ENCODE measurements around the gene SYNGR2.
"Not testable (repeated sequence)": the region's sequence is repeated elsewhere in the genome, so short reads cannot be mapped to it uniquely, and the experiment has no call there.

Gene SYNGR2

DNA sequence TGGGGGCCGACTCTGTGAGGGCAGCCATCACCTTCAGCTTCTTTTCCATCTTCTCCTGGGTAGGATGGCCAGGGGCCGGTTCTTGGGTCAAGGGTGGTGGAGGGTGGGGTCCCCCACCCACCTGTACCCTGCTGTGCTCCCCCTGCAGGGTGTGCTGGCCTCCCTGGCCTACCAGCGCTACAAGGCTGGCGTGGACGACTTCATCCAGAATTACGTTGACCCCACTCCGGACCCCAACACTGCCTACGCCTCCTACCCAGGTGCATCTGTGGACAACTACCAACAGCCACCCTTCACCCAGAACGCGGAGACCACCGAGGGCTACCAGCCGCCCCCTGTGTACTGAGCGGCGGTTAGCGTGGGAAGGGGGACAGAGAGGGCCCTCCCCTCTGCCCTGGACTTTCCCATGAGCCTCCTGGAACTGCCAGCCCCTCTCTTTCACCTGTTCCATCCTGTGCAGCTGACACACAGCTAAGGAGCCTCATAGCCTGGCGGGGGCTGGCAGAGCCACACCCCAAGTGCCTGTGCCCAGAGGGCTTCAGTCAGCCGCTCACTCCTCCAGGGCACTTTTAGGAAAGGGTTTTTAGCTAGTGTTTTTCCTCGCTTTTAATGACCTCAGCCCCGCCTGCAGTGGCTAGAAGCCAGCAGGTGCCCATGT lies 3.3 kb downstream of the SYNGR2 start:
- not testable (repeated sequence) for H3K9me3 Mint-ChIP-seq, H3K27me3 Mint-ChIP-seq
- peak overlapping the region; percentile 36 for H3K27ac Mint-ChIP-seq
- H3K36me3 Mint-ChIP-seq (ENCODE audit: low read depth): peaks cover 41% of the 10 kb centered on the region
- H3K4me3 Mint-ChIP-seq: peak overlapping the region; percentile 57
- H3K4me1 Mint-ChIP-seq (ENCODE audit: low read depth): peaks cover 59% of the 10 kb centered on the region

DNA sequence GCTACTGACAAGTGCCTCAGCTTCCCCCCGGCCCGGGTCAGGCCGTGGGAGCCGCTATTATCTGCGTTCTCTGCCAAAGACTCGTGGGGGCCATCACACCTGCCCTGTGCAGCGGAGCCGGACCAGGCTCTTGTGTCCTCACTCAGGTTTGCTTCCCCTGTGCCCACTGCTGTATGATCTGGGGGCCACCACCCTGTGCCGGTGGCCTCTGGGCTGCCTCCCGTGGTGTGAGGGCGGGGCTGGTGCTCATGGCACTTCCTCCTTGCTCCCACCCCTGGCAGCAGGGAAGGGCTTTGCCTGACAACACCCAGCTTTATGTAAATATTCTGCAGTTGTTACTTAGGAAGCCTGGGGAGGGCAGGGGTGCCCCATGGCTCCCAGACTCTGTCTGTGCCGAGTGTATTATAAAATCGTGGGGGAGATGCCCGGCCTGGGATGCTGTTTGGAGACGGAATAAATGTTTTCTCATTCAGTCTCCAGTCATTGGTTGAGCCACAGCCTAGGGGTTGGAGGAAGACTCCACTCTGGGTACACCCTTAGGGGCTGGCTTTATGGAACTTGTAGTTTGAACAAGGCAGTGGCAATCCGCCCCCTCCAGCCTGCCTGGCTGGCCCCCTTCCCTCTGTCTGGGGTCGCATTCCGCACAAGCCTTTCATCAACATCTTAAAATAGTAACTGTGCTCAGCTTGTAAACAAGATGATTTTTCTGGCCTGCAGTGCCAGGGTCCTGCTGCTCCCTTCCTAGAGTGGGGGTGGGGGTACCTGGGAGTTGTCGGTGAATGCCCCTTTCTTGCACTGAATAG lies 4.1 kb downstream of the SYNGR2 start:
- H3K4me1 Mint-ChIP-seq (ENCODE audit: low read depth): peaks cover 65% of the 10 kb centered on the region
- peaks cover 45% of the 10 kb centered on the region for H3K36me3 Mint-ChIP-seq (ENCODE audit: low read depth)
- H3K9me3 Mint-ChIP-seq: no peaks in the 10 kb centered on the region
- H3K27me3 Mint-ChIP-seq: no peaks in the 10 kb centered on the region
- H3K4me3 Mint-ChIP-seq: peak overlapping the region; percentile 57
- H3K27ac Mint-ChIP-seq: peak overlapping the region; percentile 70

DNA sequence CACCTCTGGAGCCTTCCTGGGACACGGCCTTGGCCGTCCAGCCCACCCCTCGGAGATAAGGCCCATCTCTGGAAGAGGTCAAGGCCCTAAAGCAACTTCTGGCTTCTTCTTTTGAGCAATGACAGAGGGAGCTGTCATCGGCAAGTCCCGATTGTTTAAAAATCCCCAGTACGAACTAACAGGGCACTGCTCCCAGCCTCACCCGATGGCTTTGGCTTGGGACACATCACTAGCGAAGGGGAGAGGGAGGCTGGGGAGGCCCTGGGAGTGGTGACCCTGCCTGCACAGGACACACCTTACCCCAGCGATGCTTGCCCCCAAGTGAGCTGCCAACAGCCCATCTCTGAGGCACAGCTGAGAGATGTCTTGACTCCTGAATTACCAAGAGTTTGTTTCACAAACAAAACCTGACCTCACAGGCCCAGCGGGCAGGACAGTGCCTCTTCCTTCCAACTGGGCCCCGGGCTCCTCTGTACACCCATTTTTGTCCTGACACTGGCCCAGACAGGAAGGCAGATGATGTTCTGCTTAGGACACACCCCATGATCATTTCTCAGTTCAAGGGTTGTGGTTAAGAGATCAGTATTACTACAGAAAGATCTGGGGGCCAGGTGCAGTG lies 4.8 kb downstream of the SYNGR2 start:
- Mint-ChIP-seq H3K4me3 (peak overlapping the region; percentile 57), H3K27me3 (no peaks in the 10 kb centered on the region), H3K9me3 (no peaks in the 10 kb centered on the region), H3K4me1 (ENCODE audit: low read depth) (peaks cover 62% of the 10 kb centered on the region), H3K36me3 (ENCODE audit: low read depth) (peaks cover 45% of the 10 kb centered on the region), H3K27ac (peak overlapping the region; percentile 70)

DNA sequence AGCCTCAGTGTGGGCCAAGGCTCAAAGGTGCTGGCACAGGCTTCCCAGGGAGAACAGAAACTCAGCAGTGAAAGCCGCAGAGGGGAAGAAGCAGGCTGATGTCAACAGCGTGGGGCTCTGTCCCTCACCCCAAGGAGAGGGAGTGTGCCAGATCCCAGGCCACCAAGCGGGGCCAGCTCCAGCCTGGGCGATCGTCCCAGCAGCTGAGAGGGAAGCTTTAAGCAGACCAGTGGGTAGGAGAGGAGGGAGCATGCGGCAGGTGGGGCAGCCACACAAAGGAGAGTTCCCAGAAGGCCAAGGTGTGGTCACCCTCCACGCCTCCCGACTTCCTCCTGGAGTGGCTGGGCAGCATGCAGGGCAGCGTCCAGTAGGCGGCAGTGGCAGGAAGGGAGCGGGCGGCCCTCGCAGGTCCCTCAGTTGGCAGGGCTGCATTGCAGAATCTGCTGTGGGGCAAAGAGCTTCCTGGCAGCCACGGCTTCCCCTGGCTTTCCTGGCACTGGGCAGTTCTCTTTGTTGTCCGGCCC lies 6.0 kb downstream of the SYNGR2 start:
- no peaks in the 10 kb centered on the region for H3K9me3 Mint-ChIP-seq
- no peak overlapping the region for H3K4me3 Mint-ChIP-seq
- H3K27ac Mint-ChIP-seq: peak overlapping the region; percentile 31
- peaks cover 65% of the 10 kb centered on the region for H3K4me1 Mint-ChIP-seq (ENCODE audit: low read depth)
- H3K36me3 Mint-ChIP-seq (ENCODE audit: low read depth): peaks cover 56% of the 10 kb centered on the region
- no peaks in the 10 kb centered on the region for H3K27me3 Mint-ChIP-seq

DNA sequence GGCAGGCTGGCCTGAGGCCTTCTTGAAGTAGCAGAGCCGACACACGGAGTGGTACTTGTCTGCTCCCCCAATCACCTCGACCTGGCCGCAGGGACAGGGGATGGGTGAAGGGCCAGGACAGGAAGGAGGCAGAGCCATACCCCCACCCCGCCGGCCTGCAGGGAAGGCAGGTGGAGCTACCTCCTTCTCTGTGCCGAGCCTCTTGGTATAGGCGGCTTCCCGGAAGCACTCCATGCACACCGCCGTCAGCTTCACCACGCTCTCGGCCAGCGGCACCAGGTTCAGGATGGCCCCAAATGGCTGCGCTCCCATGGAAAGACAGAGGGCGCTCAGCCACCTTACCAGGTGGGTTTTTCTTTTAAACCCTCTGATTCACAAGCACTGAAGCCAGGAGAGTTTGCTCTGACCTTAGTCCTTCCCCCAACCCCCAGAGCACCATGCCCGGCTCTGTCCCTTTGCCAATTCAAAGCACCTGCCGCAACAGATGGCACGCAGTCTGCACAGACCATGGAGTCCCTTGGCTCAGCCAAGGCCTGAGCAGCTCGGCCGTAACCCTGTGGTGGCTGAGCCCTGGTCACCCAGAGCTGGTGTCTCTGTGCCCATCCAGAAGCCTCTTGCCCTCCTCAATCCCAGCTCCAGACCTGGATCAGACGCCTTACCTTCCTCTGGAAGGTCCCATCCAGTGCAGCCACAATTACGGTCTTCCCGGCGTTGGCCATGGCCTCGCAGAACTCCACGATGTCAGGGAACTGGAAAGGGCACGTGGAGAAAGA lies 6.7 kb downstream of the SYNGR2 start:
- H3K27ac Mint-ChIP-seq: peak overlapping the region; percentile 31
- H3K4me1 Mint-ChIP-seq (ENCODE audit: low read depth): peaks cover 67% of the 10 kb centered on the region
- H3K4me3 Mint-ChIP-seq: no peak overlapping the region
- H3K9me3 Mint-ChIP-seq: no peaks in the 10 kb centered on the region
- peaks cover 60% of the 10 kb centered on the region for H3K36me3 Mint-ChIP-seq (ENCODE audit: low read depth)
- no peaks in the 10 kb centered on the region for H3K27me3 Mint-ChIP-seq

DNA sequence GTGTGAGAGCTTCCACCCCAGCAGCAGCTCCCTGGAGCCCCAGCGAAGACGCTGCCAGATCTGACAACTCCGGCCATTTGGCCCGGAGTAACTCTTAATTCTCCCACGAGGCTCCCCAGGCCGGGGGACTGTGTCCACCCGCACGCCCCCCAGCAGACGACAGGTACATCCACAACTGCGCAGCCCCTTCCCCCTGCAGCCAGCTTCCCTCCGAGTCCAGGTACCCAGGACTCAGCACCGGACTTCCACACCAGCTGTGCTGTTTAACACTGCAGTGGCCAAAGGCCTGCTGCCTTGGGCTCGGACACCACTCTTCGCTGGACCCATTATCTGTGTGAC lies 7.2 kb downstream of the SYNGR2 start:
- H3K36me3 Mint-ChIP-seq (ENCODE audit: low read depth): peaks cover 64% of the 10 kb centered on the region
- H3K4me1 Mint-ChIP-seq (ENCODE audit: low read depth): peaks cover 67% of the 10 kb centered on the region
- no peaks in the 10 kb centered on the region for H3K27me3 Mint-ChIP-seq
- H3K9me3 Mint-ChIP-seq: no peaks in the 10 kb centered on the region
- H3K27ac Mint-ChIP-seq: no peak overlapping the region
- no peak overlapping the region for H3K4me3 Mint-ChIP-seq

DNA sequence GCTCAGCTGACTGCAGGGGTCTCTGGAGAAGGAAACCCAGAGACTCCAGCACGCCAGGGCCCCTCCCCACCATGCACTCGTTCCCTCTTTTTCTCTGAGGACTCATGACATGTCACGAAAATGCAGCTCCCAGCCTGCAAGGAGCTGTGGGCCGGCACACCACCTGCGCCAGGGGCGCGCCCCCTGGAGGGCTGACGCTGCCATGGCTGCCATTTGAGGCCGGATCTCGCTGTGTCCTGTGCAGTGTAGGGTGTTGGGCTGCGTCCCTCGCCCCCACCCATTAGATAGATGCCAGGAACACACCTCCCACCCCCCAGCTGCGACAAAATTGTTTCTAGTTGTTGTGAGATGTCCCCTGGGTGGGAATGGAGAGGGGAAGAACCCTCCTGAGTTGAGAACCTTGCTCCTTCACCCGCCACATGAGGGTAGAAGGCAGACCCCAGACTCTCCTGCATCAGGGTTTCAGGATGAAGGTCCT lies 8.2 kb downstream of the SYNGR2 start:
- Mint-ChIP-seq H3K27ac (no peak overlapping the region), H3K36me3 (ENCODE audit: low read depth) (peaks cover 65% of the 10 kb centered on the region), H3K9me3 (no peaks in the 10 kb centered on the region), H3K4me1 (ENCODE audit: low read depth) (peaks cover 61% of the 10 kb centered on the region), H3K27me3 (no peaks in the 10 kb centered on the region), H3K4me3 (peak overlapping the region; percentile 13)

DNA sequence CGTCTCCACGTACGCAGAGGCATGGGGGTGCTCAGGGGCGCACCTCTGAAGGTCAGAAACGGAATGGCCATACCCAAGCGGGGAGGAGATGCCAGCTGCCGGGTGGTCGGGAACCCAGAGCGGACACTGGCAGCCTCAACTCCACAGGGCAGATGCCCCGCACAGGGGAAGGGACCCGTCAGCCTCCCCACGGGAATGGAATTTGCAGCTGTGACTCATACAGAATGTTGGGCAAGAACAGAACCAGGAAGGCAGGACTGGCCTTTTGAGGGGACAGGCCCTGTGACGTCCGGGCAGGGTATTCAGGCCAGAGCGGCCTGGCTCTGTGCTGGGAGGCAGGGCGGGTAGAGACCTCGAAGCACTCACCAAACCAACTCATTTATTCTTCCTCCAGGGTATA lies 11.0 kb downstream of the SYNGR2 start:
- H3K9me3 Mint-ChIP-seq: no peaks in the 10 kb centered on the region
- H3K27me3 Mint-ChIP-seq: no peaks in the 10 kb centered on the region
- H3K4me1 Mint-ChIP-seq (ENCODE audit: low read depth): peaks cover 35% of the 10 kb centered on the region
- peak overlapping the region; percentile 58 for H3K27ac Mint-ChIP-seq
- H3K4me3 Mint-ChIP-seq: no peak overlapping the region
- H3K36me3 Mint-ChIP-seq (ENCODE audit: low read depth): peaks cover 59% of the 10 kb centered on the region

DNA sequence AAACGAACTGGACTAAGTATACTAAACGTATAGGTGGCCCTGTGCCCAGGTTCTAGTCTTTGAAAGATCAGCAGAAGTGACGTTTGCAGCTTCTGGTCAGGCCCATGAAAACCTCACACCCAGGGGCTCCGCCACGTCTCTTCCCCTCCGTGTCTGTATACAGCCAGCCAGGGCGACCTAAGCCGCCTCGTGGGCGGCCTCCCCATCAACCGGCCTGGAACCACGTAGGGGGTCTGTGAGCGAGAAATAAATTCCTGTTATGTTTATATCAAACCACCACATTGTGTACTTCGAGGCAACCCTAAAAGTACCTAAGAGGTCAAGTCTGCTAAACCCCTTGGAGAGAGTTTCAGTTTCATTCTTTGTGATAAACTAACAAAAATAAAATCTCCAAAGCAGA lies 11.7 kb downstream of the SYNGR2 start:
- H3K27ac Mint-ChIP-seq: peak overlapping the region; percentile 21
- H3K4me1 Mint-ChIP-seq (ENCODE audit: low read depth): peaks cover 40% of the 10 kb centered on the region
- peak overlapping the region; percentile 56 for H3K4me3 Mint-ChIP-seq
- H3K9me3 Mint-ChIP-seq: no peaks in the 10 kb centered on the region
- H3K27me3 Mint-ChIP-seq: no peaks in the 10 kb centered on the region
- peaks cover 64% of the 10 kb centered on the region for H3K36me3 Mint-ChIP-seq (ENCODE audit: low read depth)

DNA sequence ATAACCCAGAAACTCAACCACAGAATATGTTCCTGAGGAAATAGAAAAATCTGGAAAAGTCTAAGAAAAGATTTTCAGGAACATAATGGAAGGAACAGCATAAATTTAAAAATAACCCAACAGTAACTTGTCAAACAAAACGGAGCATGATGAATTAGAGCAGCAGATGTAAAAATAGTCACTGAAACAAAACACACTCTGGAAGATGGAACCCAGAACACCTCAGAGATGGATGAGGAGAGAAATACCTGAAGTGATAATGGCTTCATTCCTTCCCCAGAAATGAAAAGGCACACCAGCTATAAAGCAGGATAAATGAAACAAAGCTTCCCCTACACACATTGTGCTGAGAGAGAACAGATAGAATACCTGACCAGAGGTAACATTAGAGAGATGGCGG lies 12.1 kb downstream of the SYNGR2 start:
- Mint-ChIP-seq H3K27me3 (no peaks in the 10 kb centered on the region), H3K36me3 (ENCODE audit: low read depth) (peaks cover 61% of the 10 kb centered on the region), H3K9me3 (no peaks in the 10 kb centered on the region), H3K4me1 (ENCODE audit: low read depth) (peaks cover 44% of the 10 kb centered on the region), H3K4me3 (peak overlapping the region; percentile 56), H3K27ac (peak overlapping the region; percentile 21)

DNA sequence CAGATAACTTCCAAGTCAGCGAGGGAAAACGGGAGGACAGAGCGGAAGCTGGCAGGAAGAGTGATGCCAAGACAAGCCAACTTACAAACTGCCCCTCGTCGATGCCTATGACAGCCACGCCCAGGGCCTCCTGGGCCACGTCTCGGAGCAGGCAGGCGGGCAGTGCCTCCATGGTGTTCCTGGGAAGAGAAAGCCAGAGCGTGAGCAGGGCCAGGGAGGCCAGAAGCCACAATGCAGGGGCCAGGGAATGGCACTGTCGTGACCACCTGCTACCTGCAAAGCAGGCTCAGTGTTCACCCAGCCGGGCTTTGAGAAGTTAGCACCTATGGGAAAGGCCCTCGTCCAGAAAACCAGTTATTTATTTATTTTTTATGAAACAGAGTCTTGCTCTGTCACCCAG lies 14.1 kb downstream of the SYNGR2 start:
- Mint-ChIP-seq H3K9me3 (no peaks in the 10 kb centered on the region), H3K27ac (no peak overlapping the region), H3K4me1 (ENCODE audit: low read depth) (peaks cover 43% of the 10 kb centered on the region), H3K27me3 (no peaks in the 10 kb centered on the region), H3K4me3 (no peak overlapping the region), H3K36me3 (ENCODE audit: low read depth) (peaks cover 57% of the 10 kb centered on the region)

DNA sequence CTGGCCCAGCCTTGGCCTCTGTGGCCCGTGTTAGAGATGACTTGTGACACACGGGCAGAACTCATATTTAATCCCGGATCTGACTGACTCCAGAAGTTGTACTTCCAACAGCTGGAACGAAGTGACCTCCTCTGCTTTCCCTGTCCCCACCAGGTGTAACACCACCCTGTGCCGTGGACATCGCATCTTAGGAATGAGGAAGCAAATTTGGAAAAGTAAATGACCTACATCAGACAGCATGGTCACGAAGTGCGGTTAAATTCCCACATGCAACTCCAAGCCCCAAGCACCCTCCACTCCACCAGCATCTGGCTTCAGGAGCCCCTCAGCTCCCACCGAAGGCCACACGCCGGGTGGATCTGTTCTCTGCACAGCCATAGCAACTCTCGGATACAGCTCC lies 15.5 kb downstream of the SYNGR2 start:
- H3K4me1 Mint-ChIP-seq (ENCODE audit: low read depth): peaks cover 50% of the 10 kb centered on the region
- no peaks in the 10 kb centered on the region for H3K27me3 Mint-ChIP-seq
- H3K27ac Mint-ChIP-seq: no peak overlapping the region
- H3K4me3 Mint-ChIP-seq: peak overlapping the region; percentile 47
- H3K9me3 Mint-ChIP-seq: no peaks in the 10 kb centered on the region
- H3K36me3 Mint-ChIP-seq (ENCODE audit: low read depth): peaks cover 51% of the 10 kb centered on the region

DNA sequence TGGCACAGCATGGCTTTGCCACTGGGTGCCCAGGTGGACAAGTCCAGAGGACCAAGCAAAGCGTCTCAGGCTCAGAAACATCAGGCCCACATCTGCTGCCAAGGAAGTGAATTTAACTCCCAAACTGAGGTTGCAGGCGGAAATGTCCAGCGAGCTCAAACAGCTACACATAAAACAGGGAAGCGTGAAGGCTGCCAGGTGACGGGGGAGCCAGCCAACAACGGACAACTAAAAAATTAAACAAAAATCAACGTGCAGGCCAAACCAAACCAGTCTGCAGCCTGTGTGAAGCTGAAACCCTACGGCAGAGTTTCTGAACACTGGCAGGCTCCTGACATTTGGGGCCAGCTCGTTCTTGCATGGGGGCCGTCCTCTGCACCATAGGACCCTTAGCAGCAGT lies 16.0 kb downstream of the SYNGR2 start:
- H3K4me1 Mint-ChIP-seq (ENCODE audit: low read depth): peaks cover 48% of the 10 kb centered on the region
- H3K27ac Mint-ChIP-seq: no peak overlapping the region
- no peaks in the 10 kb centered on the region for H3K27me3 Mint-ChIP-seq
- peaks cover 47% of the 10 kb centered on the region for H3K36me3 Mint-ChIP-seq (ENCODE audit: low read depth)
- no peaks in the 10 kb centered on the region for H3K9me3 Mint-ChIP-seq
- peak overlapping the region; percentile 47 for H3K4me3 Mint-ChIP-seq

DNA sequence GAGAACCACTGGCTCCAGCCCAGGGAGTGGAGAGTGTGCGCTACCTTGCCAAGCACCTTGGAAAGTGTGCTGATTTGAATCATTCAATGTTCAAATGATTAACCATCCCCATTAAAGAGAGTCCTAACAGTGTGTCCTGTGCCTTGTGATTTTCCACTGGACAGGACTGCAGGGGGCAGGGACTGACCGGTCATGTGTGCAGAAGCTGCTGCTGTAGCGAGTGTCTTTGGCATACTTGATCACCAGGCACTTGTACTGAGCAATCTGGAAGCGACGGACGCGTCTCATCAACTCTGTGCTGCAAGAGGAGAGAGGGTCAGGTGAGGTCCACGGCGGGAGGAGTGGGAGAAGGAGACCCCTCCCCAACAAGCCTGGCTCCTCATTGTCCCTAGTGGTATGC lies 16.5 kb downstream of the SYNGR2 start:
- no peaks in the 10 kb centered on the region for H3K27me3 Mint-ChIP-seq
- H3K27ac Mint-ChIP-seq: peak overlapping the region; percentile 61
- H3K9me3 Mint-ChIP-seq: no peaks in the 10 kb centered on the region
- H3K36me3 Mint-ChIP-seq (ENCODE audit: low read depth): peaks cover 44% of the 10 kb centered on the region
- H3K4me1 Mint-ChIP-seq (ENCODE audit: low read depth): peaks cover 42% of the 10 kb centered on the region
- H3K4me3 Mint-ChIP-seq: peak overlapping the region; percentile 97

Measured in stimulated activated naive CD8-positive, alpha-beta T cell treated with anti-CD3 and anti-CD28 coated beads, Interleukin-15, Interleukin-2, amounts not matched to agents 100 ng/mL and 50 ng/mL, for 24 hours (primary cell).